ENCODE data around the gene INHBB. TPM values are rescaled to one million over a fixed set of nuclear protein-coding genes. Genes with fewer than 3 reads are reported as not detected.
"Not testable (repeated sequence)": the region's sequence is repeated elsewhere in the genome, so short reads cannot be mapped to it uniquely, and the experiment has no call there.

Gene INHBB
- total and polyA plus RNA-seq, 9 of the 15 experiments (the other 6 are each of a cell fraction or from before 2014, with no cell fraction given): not detected

- TF ChIP-seq ARID2 (IDR thresholded peaks at IDR 0.05) (no peak), NCOR1 (IDR thresholded peaks at IDR 0.05) (no peak), ZNF507 (tag; conservative IDR thresholded peaks at IDR 0.05) (no peak)
These were observed 37.7 kb upstream of the INHBB start (continued) for GRCh38 chr2:120308038-120308910.

DNA sequence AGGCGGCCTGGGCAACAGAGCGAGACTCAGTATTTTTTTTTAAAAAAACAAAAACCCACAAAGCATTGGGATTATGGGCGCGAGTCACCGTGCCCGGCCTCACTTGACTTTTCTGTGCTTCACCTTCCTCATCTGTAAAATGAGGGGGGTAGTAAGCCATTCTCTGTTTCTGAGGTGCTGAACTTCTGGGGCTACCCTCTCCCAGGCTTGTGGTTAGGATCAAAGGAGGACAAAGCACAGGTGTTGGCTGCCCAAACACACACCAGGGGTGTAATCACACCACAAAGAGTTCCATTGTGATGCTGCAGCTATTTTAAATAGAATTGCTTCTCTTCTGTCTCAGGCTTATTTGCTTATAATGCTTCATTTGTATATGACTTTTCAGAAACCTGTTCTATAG is 35.8 kb upstream of the INHBB start:
- Histone ChIP-seq H3K4me1 (replicated peaks in 1 of 2; ENCODE audit: control insufficient read depth in 2 of 2, insufficient read depth in 2 of 2, low read length in 2 of 2) (peaks cover 0 to 6% of the 10 kb centered on the region in 2 experiments; a peak in 2 of 5 replicates), H3K9ac (ENCODE audit: insufficient read depth in 1 of 2, low read depth in 2 of 2, low read length in 2 of 2) (no peak overlapping the region), H3K9me3 (replicated peaks; ENCODE audit: control insufficient read depth, insufficient read depth, low read depth, low read length) (no peaks in the 10 kb centered on the region), H3K4me2 (ENCODE audit: insufficient read depth, low read length) (no peak overlapping the region), H3K9me1 (ENCODE audit: control insufficient read depth, insufficient read depth, low read length) (peaks cover 4% of the 10 kb centered on the region), H3K4me3 (no peak overlapping the region), H2AFZ (ENCODE audit: low read depth, low read length) (no peak overlapping the region), H3K27ac (ENCODE audit: extremely low read depth, low read depth, low read length) (no peak overlapping the region), H3K27me3 (ENCODE audit: control insufficient read depth in 2 of 2, insufficient read depth in 2 of 2, low read length in 2 of 2) (peaks cover 15 to 34% of the 10 kb centered on the region in 2 experiments), H3K36me3 (ENCODE audit: control insufficient read depth, insufficient read depth, low read length) (no peaks in the 10 kb centered on the region), H3K79me2 (ENCODE audit: control insufficient read depth, insufficient read depth, low read length) (no peaks in the 10 kb centered on the region), H4K20me1 (replicated peaks; ENCODE audit: control insufficient read depth, insufficient read depth, low read length) (peaks cover 11% of the 10 kb centered on the region; the same call in 1 of the 2 replicates)
- FAIRE-seq (no peak), ATAC-seq (no peak), DNase-seq (ENCODE audit: extremely low read depth in 1 of 4, low spot score in 3 of 4) (no peak)
- ChIA-PET POLR2A (interaction anchor here (0.7 to 1.1 kb wide), 2 partner anchors 10 to 14 kb away, joined by 4 to 5 read pairs; no protein-coding TSS in a partner anchor), CTCF (ENCODE audit: low intra/inter-chr PET ratio) (no interaction called here)
- 44% methylated on average over 6 of the region's 6 CpGs for WGBS (ENCODE audit: insufficient coverage, low coverage, missing lambda C conversion rate)
- no TSS peak for BruUV-seq (replicated peaks)
- intact Hi-C loops (cut with micrococcal nuclease): loop anchor here (5.0 to 10.0 kb wide), 4 partner anchors 133 to 365 kb away; partner anchors contain the start of gene EPB41L5
- in situ Hi-C loops (cut with MboI): loop anchor here (10.0 kb wide), 1 partner anchor 195 kb away; no protein-coding TSS in a partner anchor
- TF ChIP-seq SRSF3 (IDR thresholded peaks at IDR 0.05; ENCODE audit: insufficient read depth, low read length) (no peak), SAFB (IDR thresholded peaks at IDR 0.05; ENCODE audit: borderline replicate concordance, low read depth, low read length) (no peak)

GRCh38 chr2:120310841-120311240 is 35.1 kb upstream of the INHBB start:
- POLR2A ChIA-PET; H3K4me3 ChIP-seq; H3K9me3 ChIP-seq (replicated peaks; ENCODE audit: control insufficient read depth, insufficient read depth, low read depth, low read length); DNase-seq (ENCODE audit: extremely low read depth in 1 of 4, low spot score in 3 of 4); H3K9me1 ChIP-seq (ENCODE audit: control insufficient read depth, insufficient read depth, low read length); ATAC-seq; H3K9ac ChIP-seq (ENCODE audit: insufficient read depth in 1 of 2, low read depth in 2 of 2, low read length in 2 of 2); H2AFZ ChIP-seq (ENCODE audit: low read depth, low read length); BruUV-seq (replicated peaks); H3K79me2 ChIP-seq (ENCODE audit: control insufficient read depth, insufficient read depth, low read length); CTCF ChIA-PET (ENCODE audit: low intra/inter-chr PET ratio); H3K27ac ChIP-seq (ENCODE audit: extremely low read depth, low read depth, low read length); FAIRE-seq; H3K36me3 ChIP-seq (ENCODE audit: control insufficient read depth, insufficient read depth, low read length); H3K4me2 ChIP-seq (ENCODE audit: insufficient read depth, low read length); H3K4me1 ChIP-seq (replicated peaks in 1 of 2; ENCODE audit: control insufficient read depth in 2 of 2, insufficient read depth in 2 of 2, low read length in 2 of 2): not testable (repeated sequence)
- intact Hi-C loops (cut with micrococcal nuclease) (loop anchor here (5.0 to 10.0 kb wide), 4 partner anchors 134 to 364 kb away; partner anchors contain the start of gene EPB41L5), in situ Hi-C loops (cut with MboI) (loop anchor here (10.0 kb wide), 1 partner anchor 196 kb away; no protein-coding TSS in a partner anchor)
- WGBS (ENCODE audit: insufficient coverage, low coverage, missing lambda C conversion rate): 10% methylated on average over 8 of the region's 8 CpGs
- H4K20me1 ChIP-seq (replicated peaks; ENCODE audit: control insufficient read depth, insufficient read depth, low read length): peaks cover 14% of the 10 kb centered on the region
- peaks cover 22 to 41% of the 10 kb centered on the region in 2 experiments for H3K27me3 ChIP-seq (ENCODE audit: control insufficient read depth in 2 of 2, insufficient read depth in 2 of 2, low read length in 2 of 2)

Data from K562 (cell line).